ENCODE measurements around the gene ANKRD18B.
"Not testable (repeated sequence)": the region's sequence is repeated elsewhere in the genome, so short reads cannot be mapped to it uniquely, and the experiment has no call there.

Gene ANKRD18B

GRCh38 chr9:33604249-33604648 is 80.2 kb downstream of the ANKRD18B start:
- not testable (repeated sequence) for DNase-seq (ENCODE audit: extremely low read depth in 1 of 2, low read depth in 1 of 2)

- not testable (repeated sequence) for DNase-seq (ENCODE audit: extremely low read depth in 1 of 2, low read depth in 1 of 2)
Observed at GRCh38 chr9:33604936-33605335, 80.9 kb downstream of the ANKRD18B start.

- DNase-seq (ENCODE audit: extremely low read depth in 1 of 2, low read depth in 1 of 2) = no peak
Observed at GRCh38 chr9:33611358-33611757, 87.3 kb downstream of the ANKRD18B start.

GRCh38 chr9:33612410-33612809 is 88.4 kb downstream of the ANKRD18B start:
- DNase-seq (ENCODE audit: extremely low read depth in 1 of 2, low read depth in 1 of 2) = not testable (repeated sequence)

- DNase-seq (ENCODE audit: extremely low read depth in 1 of 2, low read depth in 1 of 2) = no peak
Observed at GRCh38 chr9:33614001-33614687, 90.1 kb downstream of the ANKRD18B start.

GRCh38 chr9:33618370-33618769 is 94.3 kb downstream of the ANKRD18B start:
- DNase-seq (ENCODE audit: extremely low read depth in 1 of 2, low read depth in 1 of 2) = not testable (repeated sequence)

GRCh38 chr9:33619666-33620404 is 95.8 kb downstream of the ANKRD18B start:
- no peak for DNase-seq (ENCODE audit: extremely low read depth in 1 of 2, low read depth in 1 of 2)

GRCh38 chr9:33620738-33621439 is 96.8 kb downstream of the ANKRD18B start:
- no peak for DNase-seq (ENCODE audit: extremely low read depth in 1 of 2, low read depth in 1 of 2)
